ENCODE results near the gene EBLN1.

Gene EBLN1

DNA sequence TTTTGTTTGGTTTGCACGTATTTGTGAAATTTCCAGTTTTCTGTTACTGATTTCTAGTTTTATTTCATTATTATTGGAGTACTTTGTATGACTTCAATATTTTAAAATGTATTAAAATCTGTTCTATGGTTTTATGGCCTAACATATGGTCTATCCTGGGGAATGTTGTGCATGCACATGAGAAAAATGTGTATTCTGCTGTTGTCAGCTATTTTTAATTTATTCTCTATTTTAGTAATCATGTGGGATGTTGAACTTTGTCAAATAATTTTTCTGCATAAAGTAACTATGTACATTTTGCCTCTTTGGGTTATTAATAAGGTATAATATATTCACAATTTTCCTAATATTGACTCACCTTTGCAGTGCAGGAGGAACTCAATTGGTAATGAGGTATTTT, 46.7 kb downstream of the EBLN1 start:
- no peak for TF ChIP-seq GABPA (IDR thresholded peaks at IDR 0.05; ENCODE audit: low read depth)
- TF ChIP-seq POLR2AphosphoS5 (IDR thresholded peaks at IDR 0.05; ENCODE audit: low read depth), result no peak
- TF ChIP-seq CTCF (IDR thresholded peaks at IDR 0.05; ENCODE audit: insufficient read depth, low read length), result no peak
- TF ChIP-seq, protein P1, sequence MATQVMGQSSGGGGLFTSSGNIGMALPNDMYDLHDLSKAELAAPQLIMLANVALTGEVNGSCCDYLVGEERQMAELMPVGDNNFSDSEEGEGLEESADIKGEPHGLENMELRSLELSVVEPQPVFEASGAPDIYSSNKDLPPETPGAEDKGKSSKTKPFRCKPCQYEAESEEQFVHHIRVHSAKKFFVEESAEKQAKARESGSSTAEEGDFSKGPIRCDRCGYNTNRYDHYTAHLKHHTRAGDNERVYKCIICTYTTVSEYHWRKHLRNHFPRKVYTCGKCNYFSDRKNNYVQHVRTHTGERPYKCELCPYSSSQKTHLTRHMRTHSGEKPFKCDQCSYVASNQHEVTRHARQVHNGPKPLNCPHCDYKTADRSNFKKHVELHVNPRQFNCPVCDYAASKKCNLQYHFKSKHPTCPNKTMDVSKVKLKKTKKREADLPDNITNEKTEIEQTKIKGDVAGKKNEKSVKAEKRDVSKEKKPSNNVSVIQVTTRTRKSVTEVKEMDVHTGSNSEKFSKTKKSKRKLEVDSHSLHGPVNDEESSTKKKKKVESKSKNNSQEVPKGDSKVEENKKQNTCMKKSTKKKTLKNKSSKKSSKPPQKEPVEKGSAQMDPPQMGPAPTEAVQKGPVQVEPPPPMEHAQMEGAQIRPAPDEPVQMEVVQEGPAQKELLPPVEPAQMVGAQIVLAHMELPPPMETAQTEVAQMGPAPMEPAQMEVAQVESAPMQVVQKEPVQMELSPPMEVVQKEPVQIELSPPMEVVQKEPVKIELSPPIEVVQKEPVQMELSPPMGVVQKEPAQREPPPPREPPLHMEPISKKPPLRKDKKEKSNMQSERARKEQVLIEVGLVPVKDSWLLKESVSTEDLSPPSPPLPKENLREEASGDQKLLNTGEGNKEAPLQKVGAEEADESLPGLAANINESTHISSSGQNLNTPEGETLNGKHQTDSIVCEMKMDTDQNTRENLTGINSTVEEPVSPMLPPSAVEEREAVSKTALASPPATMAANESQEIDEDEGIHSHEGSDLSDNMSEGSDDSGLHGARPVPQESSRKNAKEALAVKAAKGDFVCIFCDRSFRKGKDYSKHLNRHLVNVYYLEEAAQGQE (IDR thresholded peaks at IDR 0.05; ENCODE audit: insufficient replicate concordance, low read depth), result no peak
- no peak for TF ChIP-seq SPI1 (IDR thresholded peaks at IDR 0.05; ENCODE audit: borderline replicate concordance, low read depth)
- no peak overlapping the region for H3K4me3 ChIP-seq (replicated peaks; ENCODE audit: insufficient read depth, low read length)
- no peak for DNase-seq (ENCODE audit: low read depth in 1 of 2, low spot score in 1 of 2)
- H3K27me3 ChIP-seq (ENCODE audit: insufficient read depth, poor library complexity, severe bottlenecking), result no peaks in the 10 kb centered on the region
- no peak overlapping the region for H3K27ac ChIP-seq (replicated peaks)

DNA sequence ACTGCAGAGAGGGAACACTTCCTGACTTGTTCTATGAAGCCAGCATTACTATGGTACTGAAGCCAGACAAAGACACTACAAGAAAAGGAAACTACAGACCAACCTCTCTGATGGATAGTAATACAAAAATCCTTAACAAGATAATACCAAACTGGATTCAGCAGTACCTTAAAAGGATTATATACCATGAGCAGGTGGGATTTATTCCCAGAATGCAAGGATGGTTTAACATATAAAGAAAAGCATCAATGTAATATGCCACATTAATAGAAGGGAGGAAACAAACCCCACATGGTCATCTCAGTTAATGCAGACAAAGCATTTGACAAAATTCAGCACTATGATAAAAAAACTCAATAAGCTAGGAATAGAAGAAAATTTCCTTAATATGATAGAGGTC, 47.2 kb downstream of the EBLN1 start:
- TF ChIP-seq CTCF (IDR thresholded peaks at IDR 0.05; ENCODE audit: insufficient read depth, low read length) (no peak), GABPA (IDR thresholded peaks at IDR 0.05; ENCODE audit: low read depth) (no peak), SPI1 (IDR thresholded peaks at IDR 0.05; ENCODE audit: borderline replicate concordance, low read depth) (no peak), POLR2AphosphoS5 (IDR thresholded peaks at IDR 0.05; ENCODE audit: low read depth) (no peak)
- TF ChIP-seq, protein P1 (IDR thresholded peaks at IDR 0.05; ENCODE audit: insufficient replicate concordance, low read depth), result no peak
- DNase-seq (ENCODE audit: low read depth in 1 of 2, low spot score in 1 of 2), result no peak
- H3K4me3 ChIP-seq (replicated peaks; ENCODE audit: insufficient read depth, low read length), result no peak overlapping the region
- H3K27me3 ChIP-seq (ENCODE audit: insufficient read depth, poor library complexity, severe bottlenecking), result no peaks in the 10 kb centered on the region
- H3K27ac ChIP-seq (replicated peaks), result no peak overlapping the region

DNA sequence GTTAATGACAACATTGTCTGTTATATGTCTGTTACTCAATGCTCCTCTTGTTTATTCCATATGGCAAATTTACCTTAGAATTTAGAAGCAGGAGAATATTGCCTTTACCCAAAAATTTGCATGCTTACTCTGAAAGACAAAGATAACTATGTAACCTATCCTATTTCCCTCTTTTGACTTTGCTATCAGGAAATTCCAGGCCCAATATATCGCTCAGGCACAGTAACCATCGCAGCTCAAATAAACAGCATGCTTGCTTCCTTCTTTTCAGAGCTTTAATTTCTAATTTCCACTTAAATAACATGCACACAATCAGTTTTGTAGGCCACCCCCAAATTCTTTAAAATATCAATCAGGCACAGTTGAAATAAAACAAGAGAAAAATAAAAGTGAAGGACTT, 57.8 kb downstream of the EBLN1 start:
- TF ChIP-seq, protein P1 (IDR thresholded peaks at IDR 0.05; ENCODE audit: insufficient replicate concordance, low read depth), result no peak
- TF ChIP-seq POLR2AphosphoS5 (IDR thresholded peaks at IDR 0.05; ENCODE audit: low read depth), result no peak
- no peak for TF ChIP-seq GABPA (IDR thresholded peaks at IDR 0.05; ENCODE audit: low read depth)
- TF ChIP-seq CTCF (IDR thresholded peaks at IDR 0.05; ENCODE audit: insufficient read depth, low read length), result no peak
- no peak for TF ChIP-seq SPI1 (IDR thresholded peaks at IDR 0.05; ENCODE audit: borderline replicate concordance, low read depth)
- H3K27me3 ChIP-seq (ENCODE audit: insufficient read depth, poor library complexity, severe bottlenecking), result no peaks in the 10 kb centered on the region
- no peak overlapping the region for H3K27ac ChIP-seq (replicated peaks)
- no peak for DNase-seq (ENCODE audit: low read depth in 1 of 2, low spot score in 1 of 2)
- H3K4me3 ChIP-seq (replicated peaks; ENCODE audit: insufficient read depth, low read length), result no peak overlapping the region
